RWPE1 (cell line): ENCODE measurements around the gene NPTX1.

Source experiments
- CTCF ChIA-PET: fragments of 350-600 bp; sonication (Branson Sonifier 250); formaldehyde crosslinking; extraction: SDS; loops from one replicate; lab custom pipeline; 2021; lab: Yijun Ruan, JAX
- POLR2A ChIA-PET: fragments of 400-600 bp; formaldehyde crosslinking; extraction: SDS; loops from one replicate; lab custom pipeline; 2020; ENCODE audit warnings: antibody characterized with exemption; ENCODE audit not compliant: low non-redundant PET; lab: Yijun Ruan, JAX
- DNase-seq: peaks from one replicate; pipeline ENCODE4 v3.0.0; 2012; ENCODE audit warnings: low spot score
- H3K27ac ChIP-seq: fragments of 450-650 bp; 2 replicates; pipeline ENCODE4 v1.5.1; 2017
- TF ChIP-seq, protein P1 (sequence below): fragments of 450-650 bp; conservative IDR thresholded peaks from 2 replicates; pipeline ENCODE4 v1.5.1; 2017; ENCODE audit warnings: low read depth, mild to moderate bottlenecking

NPTX1 gene

DNA sequence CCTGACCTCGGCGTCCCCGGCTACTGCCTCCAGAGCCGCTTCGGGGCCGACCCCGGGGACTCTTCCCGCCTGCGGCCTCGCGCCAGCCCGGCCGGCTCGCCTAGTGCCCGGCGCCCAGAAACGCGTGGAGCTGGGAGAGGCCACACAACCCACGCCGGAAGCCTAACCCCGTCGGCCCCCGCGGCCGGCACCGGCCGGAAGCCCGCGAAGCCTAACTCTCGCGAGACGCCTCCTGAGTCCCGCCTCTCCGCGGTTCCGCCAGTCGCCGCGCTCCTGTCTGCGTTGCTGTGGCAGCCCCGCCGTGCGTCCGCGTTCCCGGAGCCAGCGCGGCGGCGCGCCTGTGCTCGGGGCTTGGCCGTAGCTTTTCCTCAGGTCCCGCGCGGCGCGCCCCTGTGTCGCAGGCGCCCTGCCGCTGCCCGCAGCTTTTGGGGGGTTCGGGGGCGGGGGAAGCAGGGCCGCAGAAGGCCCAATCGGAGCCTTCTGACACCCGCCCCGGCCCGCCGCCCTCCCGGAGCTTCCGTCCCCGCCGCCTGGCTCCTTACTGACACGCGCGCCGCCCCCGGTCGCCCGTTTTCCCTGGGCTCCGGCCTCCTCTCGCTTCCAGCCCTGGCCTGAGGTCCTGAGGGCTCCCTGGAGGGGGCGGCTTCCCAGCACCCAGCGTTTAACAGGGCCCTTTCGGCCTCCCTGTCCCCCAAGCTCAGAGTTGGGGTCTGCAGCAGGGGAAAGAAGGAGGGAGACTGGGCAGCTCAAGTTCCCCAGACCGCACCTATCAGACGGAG lies 21.7 kb downstream of the NPTX1 start:
- TF ChIP-seq, protein P1, sequence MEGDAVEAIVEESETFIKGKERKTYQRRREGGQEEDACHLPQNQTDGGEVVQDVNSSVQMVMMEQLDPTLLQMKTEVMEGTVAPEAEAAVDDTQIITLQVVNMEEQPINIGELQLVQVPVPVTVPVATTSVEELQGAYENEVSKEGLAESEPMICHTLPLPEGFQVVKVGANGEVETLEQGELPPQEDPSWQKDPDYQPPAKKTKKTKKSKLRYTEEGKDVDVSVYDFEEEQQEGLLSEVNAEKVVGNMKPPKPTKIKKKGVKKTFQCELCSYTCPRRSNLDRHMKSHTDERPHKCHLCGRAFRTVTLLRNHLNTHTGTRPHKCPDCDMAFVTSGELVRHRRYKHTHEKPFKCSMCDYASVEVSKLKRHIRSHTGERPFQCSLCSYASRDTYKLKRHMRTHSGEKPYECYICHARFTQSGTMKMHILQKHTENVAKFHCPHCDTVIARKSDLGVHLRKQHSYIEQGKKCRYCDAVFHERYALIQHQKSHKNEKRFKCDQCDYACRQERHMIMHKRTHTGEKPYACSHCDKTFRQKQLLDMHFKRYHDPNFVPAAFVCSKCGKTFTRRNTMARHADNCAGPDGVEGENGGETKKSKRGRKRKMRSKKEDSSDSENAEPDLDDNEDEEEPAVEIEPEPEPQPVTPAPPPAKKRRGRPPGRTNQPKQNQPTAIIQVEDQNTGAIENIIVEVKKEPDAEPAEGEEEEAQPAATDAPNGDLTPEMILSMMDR: no peak
- peak overlapping the region; percentile 94 for H3K27ac ChIP-seq

DNA sequence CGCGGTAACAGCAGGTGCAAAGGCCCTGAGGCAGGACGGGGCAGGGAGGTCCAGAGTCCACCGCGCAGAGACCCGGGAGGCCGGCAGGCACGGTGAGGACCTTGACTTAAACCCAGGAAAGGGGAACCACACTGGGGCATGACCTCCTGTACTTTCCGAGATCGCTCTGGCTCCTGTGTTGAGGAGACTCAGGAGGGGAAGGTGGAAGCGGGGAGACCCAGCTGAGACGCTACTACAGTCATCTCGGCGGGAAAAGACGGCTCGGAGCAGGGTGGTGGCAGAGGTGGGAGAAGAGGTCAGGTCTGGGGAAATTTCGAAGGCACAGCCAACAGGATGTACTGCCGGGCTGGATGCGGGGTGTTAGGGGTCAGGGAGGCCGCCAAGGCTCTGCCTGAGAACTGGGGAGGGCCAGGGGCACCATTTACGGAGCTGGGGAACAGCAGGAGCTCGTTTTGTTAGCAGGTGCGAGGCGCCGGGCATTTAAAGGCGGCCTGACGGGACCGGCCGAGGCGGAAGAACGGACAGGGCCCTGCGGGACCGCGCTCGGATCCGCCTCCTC lies 22.3 kb downstream of the NPTX1 start:
- TF ChIP-seq, protein P1: no peak
- peak overlapping the region; percentile 94 for H3K27ac ChIP-seq
- ChIA-PET CTCF (interaction anchor here (1.6 kb wide), 1 partner anchor 27 kb away, joined by 6 read pairs; no protein-coding TSS in a partner anchor), POLR2A (interaction anchor here (0.5 to 1.3 kb wide), 8 partner anchors 11 to 995 kb away, joined by 3 to 7 read pairs (median 3); no protein-coding TSS in a partner anchor)
- DNase-seq: no peak

More for the DNA sequence above, 21.7 kb downstream of the NPTX1 start:
- DNase-seq: peak; percentile 94
- POLR2A ChIA-PET: interaction anchor here (0.5 to 1.3 kb wide), 8 partner anchors 12 to 996 kb away, joined by 3 to 7 read pairs (median 3); no protein-coding TSS in a partner anchor
- CTCF ChIA-PET: interaction anchor here (0.6 to 1.6 kb wide), 3 partner anchors 15 to 27 kb away, joined by 3 to 6 read pairs (median 4); no protein-coding TSS in a partner anchor

DNA sequence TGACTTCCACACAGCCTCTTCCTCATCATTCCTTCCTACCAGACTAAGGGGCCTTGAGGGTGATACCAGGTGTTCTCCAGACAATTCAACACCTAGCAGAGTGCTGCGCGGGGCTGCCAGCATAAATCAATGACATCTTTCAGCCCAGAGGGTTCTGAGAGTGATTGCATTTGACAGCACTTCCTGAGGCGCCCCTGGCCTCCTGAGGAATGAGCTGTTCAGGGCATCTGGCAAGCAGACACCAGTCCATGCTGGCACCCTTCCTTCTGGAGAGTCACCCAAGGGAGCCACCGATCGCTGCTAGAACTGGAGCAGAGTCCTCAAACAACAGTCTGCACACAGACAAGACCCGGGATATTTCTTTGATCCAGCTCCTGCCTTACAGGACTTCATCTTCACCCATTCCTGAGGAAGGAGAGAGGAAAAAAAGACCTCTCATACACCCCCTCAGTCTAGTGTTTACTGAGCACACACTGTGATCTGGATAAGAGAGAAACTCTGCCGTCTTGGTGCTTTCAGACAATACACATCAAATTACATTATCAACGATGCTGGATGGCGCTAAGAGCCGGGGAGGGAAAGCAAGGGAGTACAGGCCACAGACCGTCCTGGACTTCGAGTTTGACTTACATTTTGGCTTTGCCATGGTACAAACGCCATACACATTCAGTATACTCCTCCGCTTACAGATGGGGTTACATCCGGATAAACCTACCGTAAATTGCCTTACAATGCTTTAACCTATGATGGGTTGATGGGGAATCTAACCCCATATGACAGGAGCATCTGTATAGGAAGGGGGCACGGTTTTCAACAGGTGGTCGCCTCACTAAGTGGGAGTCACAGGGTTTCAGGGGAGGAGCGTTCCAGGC lies 23.0 kb downstream of the NPTX1 start:
- CTCF ChIA-PET: interaction anchor here (1.6 kb wide), 1 partner anchor 26 kb away, joined by 6 read pairs; no protein-coding TSS in a partner anchor
- POLR2A ChIA-PET: interaction anchor here (0.6 kb wide), 1 partner anchor 588 kb away, joined by 3 read pairs; no protein-coding TSS in a partner anchor
- no peak for DNase-seq
- peak overlapping the region; percentile 94 for H3K27ac ChIP-seq
- TF ChIP-seq, protein P1: no peak

DNA sequence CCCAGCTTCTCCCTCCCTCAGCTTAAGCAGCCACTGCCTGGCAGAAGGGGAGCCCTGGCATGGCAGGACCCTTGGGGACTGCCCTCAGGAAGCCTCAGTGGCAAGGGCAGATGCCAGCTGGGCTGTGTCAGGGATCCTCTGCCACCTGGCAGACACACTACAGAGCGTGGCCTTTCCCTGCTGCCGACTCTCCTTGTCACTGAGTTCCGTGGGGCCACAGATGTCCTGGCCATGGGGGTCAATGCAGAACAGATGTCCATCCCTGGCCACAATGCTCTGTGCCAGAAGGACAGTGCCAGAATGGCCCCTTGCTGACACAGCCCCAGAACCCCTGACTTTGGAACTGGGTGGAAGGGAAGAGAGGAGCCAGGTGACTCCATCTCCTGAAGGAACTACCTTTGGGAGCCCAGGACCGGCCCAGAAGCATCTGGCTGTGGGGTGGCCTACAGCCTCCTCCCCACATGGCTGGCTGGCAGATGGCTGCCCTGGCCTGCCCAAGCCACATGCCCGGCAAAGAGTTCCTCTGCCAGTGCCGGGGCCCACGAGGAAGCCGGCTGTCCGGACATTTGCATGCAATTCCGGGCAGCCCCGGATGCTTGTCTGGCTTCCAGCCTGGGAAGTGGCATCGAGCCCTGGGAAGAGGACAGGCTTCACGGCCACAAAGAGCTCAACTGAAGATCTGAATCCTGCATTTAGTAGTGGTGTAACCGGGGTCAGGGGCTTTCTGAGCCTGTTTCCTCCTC lies 24.1 kb downstream of the NPTX1 start:
- DNase-seq: no peak
- ChIA-PET POLR2A (no interaction called here), CTCF (no interaction called here)
- peak overlapping the region; percentile 94 for H3K27ac ChIP-seq
- TF ChIP-seq, protein P1: no peak

DNA sequence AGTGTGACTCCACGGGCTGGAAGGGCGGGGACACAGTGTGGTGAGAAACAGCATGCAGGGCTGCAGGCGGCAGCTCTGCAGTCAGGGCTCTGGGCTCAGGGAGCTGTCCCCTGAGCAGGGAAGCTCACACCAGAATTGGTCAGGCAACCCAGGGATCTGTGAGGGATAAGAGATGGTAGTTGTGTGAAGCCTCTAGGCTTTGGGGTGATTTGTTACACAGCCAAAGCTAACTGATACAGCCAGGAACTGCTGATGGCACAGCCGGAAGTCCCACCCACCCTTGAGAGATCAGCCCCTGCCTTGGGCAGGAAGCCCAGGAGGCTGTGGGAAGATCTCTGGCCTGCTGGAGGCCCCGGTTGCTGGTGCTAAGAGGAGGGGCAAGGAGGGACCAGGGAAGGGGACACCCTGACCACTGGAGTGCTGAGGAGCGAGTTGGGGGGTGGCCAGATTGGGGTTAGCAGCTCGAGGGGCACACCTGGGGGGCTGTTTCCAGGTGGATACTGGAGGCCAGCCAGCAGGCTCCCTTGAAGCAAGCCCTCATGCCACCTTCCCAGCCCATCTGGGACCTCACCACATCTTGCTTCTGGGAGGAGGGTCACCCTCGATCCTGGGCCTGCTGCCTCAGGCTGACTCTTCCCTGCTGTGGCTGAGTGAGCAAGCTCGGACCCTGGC lies 25.2 kb downstream of the NPTX1 start:
- POLR2A ChIA-PET: no interaction called here
- H3K27ac ChIP-seq: no peak overlapping the region
- TF ChIP-seq, protein P1: no peak
- DNase-seq: no peak
- CTCF ChIA-PET: interaction anchor here (0.6 kb wide), 1 partner anchor 24 kb away, joined by 3 read pairs; no protein-coding TSS in a partner anchor
